Spleen (tissue), 11 donors: ENCODE data around the gene BRSK2. TPM values are rescaled to one million over a fixed set of nuclear protein-coding genes. Genes with fewer than 3 reads are reported as not detected.
"Not testable (repeated sequence)": the region's sequence is repeated elsewhere in the genome, so short reads cannot be mapped to it uniquely, and the experiment has no call there.

Source experiments
- DNase-seq: peaks from one replicate; pipeline ENCODE4 v3.0.0-alpha.2; 2020
- H3K27ac ChIP-seq, 8 donors: fragments of 200-600 bp; sonication (generic) in 7 of 8; 1 replicate in 4 of 8; 2 replicates in 4 of 8; pipeline versions ENCODE4 v1.5.0 to v1.8.0; 2016 to 2021; ENCODE audit warnings: inconsistent platforms in 4 of 8, mild to moderate bottlenecking in 4 of 8, moderate library complexity in 1 of 8
- H3K27me3 ChIP-seq, 7 donors: fragments of 200-600 bp; sonication (generic) in 6 of 7; replicated peaks in 1 of 7; 1 replicate in 4 of 7; 2 replicates in 3 of 7; pipeline versions ENCODE4 v1.5.0 to v1.8.0; 2016 to 2021; ENCODE audit warnings: inconsistent platforms in 3 of 7, mild to moderate bottlenecking in 1 of 7
- H3K36me3 ChIP-seq, 6 donors: fragments of 200-600 bp; sonication (generic) in 5 of 6; 1 replicate in 4 of 6; 2 replicates in 2 of 6; pipeline versions ENCODE4 v1.5.0 to v1.8.0; 2016 to 2021; ENCODE audit warnings: inconsistent platforms in 2 of 6
- H3K4me1 ChIP-seq, 6 donors: fragments of 200-600 bp; sonication (generic) in 5 of 6; 1 replicate in 3 of 6; 2 replicates in 3 of 6; pipeline versions ENCODE4 v1.5.0 to v1.8.0; 2016 to 2021; ENCODE audit warnings: inconsistent platforms in 3 of 6
- H3K4me3 ChIP-seq, 8 donors: fragments of 200-600 bp; sonication (generic) in 7 of 8; 1 replicate in 4 of 8; 2 replicates in 4 of 8; pipeline versions ENCODE4 v1.5.0 to v1.8.0; 2016 to 2021; ENCODE audit warnings: inconsistent platforms in 4 of 8, mild to moderate bottlenecking in 4 of 8, moderate library complexity in 2 of 8
- H3K9me3 ChIP-seq, 8 donors: fragments of 200-600 bp; sonication (generic) in 7 of 8; 1 replicate in 4 of 8; 2 replicates in 4 of 8; pipeline versions ENCODE4 v1.5.0 to v1.8.0; 2016 to 2021; ENCODE audit warnings: inconsistent platforms in 4 of 8
- POLR2A ChIP-seq, 3 donors: fragments of 450-650 bp; IDR thresholded peaks; one replicate each; pipeline ENCODE4 v1.5.1; 2017; ENCODE audit warnings: antibody characterized with exemption in 3 of 3, mild to moderate bottlenecking in 1 of 3
- POLR2AphosphoS5 ChIP-seq, 3 donors: sonication (generic); formaldehyde crosslinking; IDR thresholded peaks; one replicate each; pipeline ENCODE4 v1.5.1; 2017; ENCODE audit warnings: antibody characterized with exemption in 3 of 3
- WGBS, 5 donors: extraction: QIAGEN DNeasy Blood & Tissue Kit in 3 of 5; methylation state at CpG; one replicate each; pipeline versions ENCODE4 v1.1.5 to v1.1.7; 2013 to 2018; 5-methylcytosine and 5-hydroxymethylcytosine counted together
- intact Hi-C: fragments of 100-400 bp; cut with DNase I; formaldehyde crosslinking; loops from one replicate; pipeline ENCODE4 v1.15.0; 2023; ENCODE audit warnings: low total_unique reads
- polyA plus RNA-seq, 3 donors: library from polyadenylated mRNA; stranded (reverse); fragments of 200-250 nt; gene quantifications; one replicate each; pipeline ENCODE4 v1.2.1, GENCODE V29; 2013
- total RNA-seq, 7 donors: library from RNA; depleted of rRNA in 3 of 7; stranded (reverse); fragments of >200 nt in 3 of 7; fragmentation: NEBNext Ultra II Directional in 4 of 7; extraction: Animal tissue kit (Norgen Biotek cat#: 25700) in 4 of 7; gene quantifications; one replicate each; pipeline versions ENCODE4 v1.1.0 to v1.2.1, GENCODE V29; 2016 to 2021
- TF ChIP-seq, protein P1 (sequence below), 11 experiments: fragments of 200-600 bp in 7 of 11; fragments of 450-650 bp in 4 of 11; sonication (generic) in 4 of 11; IDR thresholded peaks in 8 of 11; conservative IDR thresholded peaks in 3 of 11; 1 replicate in 7 of 11; 2 replicates in 4 of 11; pipeline versions ENCODE4 v1.4.0 to v1.8.0; 2016 to 2021; ENCODE audit warnings: antibody characterized with exemption in 11 of 11, inconsistent platforms in 4 of 11, mild to moderate bottlenecking in 1 of 11
- donor health status: healthy with polysubstance abuse.
- donor health status: DM: no; HTN: no; CAD: no; lungs with moderate emphysema.
- donor health status: DM: no; HTN: no; CAD: no.
- donor health status: Bipolar disorder and iron deficiency.
- donor health status: healthy.
- donor health status: DM: no; HTN: no; CAD: no.
- donor health status: DM: yes; HTN: yes; CAD: no.

Gene BRSK2
- total and polyA plus RNA-seq, 10 donors: 0.17 to 1.5 (median 0.42) TPM

DNA sequence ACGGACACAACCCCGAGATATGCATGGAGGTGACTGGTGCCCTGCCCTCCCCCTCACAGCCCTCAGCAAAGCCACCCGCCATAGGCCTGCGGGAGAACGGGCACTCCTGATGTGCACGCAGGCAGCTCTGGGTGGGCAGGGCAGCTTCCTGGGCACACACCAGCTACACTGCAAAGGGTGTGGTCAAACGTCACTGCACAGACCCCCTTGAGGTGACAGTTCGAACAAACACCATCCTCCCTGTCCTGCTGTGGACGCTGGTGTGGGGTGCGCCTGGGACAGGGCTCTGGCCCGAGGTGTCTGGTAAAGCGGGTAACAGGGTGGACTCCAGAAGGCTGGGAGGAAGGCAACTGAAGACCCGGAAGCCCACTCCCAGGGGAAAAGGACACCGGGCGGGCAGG is 118.8 kb downstream of the BRSK2 start:
- Histone ChIP-seq H3K4me3 (no peak overlapping the region), H3K4me1 (peaks cover 25 to 90% (median 67%) of the 10 kb centered on the region in 6 donors), H3K27me3 (no peaks in the 10 kb centered on the region), H3K9me3 (no peaks in the 10 kb centered on the region), H3K27ac (no peak overlapping the region), H3K36me3 (peaks cover 0 to 17% (median 0%) of the 10 kb centered on the region in 6 donors)
- WGBS, 5 donors: 66 to 80% (median 76%) methylated on average over 12 to 15 of the region's 15 CpGs
- TF ChIP-seq, protein P1, sequence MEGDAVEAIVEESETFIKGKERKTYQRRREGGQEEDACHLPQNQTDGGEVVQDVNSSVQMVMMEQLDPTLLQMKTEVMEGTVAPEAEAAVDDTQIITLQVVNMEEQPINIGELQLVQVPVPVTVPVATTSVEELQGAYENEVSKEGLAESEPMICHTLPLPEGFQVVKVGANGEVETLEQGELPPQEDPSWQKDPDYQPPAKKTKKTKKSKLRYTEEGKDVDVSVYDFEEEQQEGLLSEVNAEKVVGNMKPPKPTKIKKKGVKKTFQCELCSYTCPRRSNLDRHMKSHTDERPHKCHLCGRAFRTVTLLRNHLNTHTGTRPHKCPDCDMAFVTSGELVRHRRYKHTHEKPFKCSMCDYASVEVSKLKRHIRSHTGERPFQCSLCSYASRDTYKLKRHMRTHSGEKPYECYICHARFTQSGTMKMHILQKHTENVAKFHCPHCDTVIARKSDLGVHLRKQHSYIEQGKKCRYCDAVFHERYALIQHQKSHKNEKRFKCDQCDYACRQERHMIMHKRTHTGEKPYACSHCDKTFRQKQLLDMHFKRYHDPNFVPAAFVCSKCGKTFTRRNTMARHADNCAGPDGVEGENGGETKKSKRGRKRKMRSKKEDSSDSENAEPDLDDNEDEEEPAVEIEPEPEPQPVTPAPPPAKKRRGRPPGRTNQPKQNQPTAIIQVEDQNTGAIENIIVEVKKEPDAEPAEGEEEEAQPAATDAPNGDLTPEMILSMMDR (IDR thresholded peaks at IDR 0.05 in 8 of 11, conservative IDR thresholded peaks at IDR 0.05 in 3 of 11): no peak
- TF ChIP-seq POLR2A (IDR thresholded peaks at IDR 0.05): no peak
- no peak for TF ChIP-seq POLR2AphosphoS5 (IDR thresholded peaks at IDR 0.05)
- intact Hi-C loops: no loop called here
- no peak for DNase-seq

DNA sequence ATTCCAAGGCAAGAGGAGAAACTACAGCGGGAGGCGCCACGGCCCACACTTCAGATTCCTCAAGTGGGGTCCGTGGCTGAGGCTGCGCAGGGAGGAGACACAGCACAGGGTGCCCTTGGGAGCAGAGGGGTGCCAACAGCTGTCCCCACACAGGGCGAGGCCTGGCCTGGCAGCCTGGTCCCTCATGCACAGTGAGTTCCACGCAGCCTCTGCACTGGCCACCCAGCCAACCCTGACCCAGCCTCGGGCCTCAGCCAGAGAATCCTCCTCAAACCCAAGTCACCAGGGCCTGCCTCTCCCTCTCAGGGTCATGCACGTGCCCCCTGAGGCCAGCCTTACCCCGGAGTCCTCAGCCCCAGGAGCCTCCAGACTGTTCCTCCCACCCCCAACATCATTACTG is 119.3 kb downstream of the BRSK2 start:
- no peak for DNase-seq
- Histone ChIP-seq H3K9me3 (no peaks in the 10 kb centered on the region), H3K36me3 (peaks cover 0 to 19% (median 0%) of the 10 kb centered on the region in 6 donors), H3K4me1 (peaks cover 24 to 90% (median 67%) of the 10 kb centered on the region in 6 donors), H3K27ac (no peak overlapping the region), H3K27me3 (no peaks in the 10 kb centered on the region), H3K4me3 (no peak overlapping the region)
- intact Hi-C loops: no loop called here
- TF ChIP-seq, protein P1 (IDR thresholded peaks at IDR 0.05 in 8 of 11, conservative IDR thresholded peaks at IDR 0.05 in 3 of 11): no peak
- TF ChIP-seq POLR2AphosphoS5 (IDR thresholded peaks at IDR 0.05) (no peak), POLR2A (IDR thresholded peaks at IDR 0.05) (no peak)
- WGBS, 5 donors: 76 to 87% (median 85%) methylated on average over 8 to 10 of the region's 10 CpGs

DNA sequence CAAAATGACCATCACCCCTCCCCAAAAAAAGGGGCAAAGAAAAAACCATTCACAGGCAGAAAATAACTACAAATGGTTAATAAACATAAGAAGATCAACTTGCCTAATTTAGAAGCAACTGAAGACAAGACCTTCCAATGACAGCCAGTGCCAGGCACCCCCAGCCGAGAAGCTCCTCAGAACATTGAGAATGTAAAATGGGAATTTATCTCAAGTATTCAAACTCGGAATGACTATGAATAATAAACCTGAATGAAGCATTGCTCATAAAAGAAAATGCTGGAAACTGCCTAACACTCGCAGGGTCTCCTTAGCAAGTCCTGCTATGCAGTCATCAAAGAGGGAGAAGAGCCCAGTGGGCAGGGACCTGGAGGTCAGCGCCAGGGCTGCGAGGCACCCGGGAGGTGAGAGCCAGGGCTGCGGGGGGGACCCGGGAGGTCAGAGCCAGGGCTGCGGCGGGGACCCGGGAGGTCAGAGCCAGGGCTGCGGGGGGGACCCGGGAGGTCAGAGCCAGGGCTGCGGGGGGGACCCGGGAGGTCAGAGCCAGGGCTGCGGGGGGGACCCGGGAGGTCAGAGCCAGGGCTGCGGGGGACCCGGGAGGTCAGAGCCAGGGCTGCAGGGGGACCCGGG is 120.0 kb downstream of the BRSK2 start:
- peaks cover 25 to 90% (median 66%) of the 10 kb centered on the region in 6 donors for H3K4me1 ChIP-seq
- H3K27ac ChIP-seq: no peak overlapping the region
- H3K9me3 ChIP-seq: no peaks in the 10 kb centered on the region
- WGBS, 5 donors: 80 to 90% (median 88%) methylated on average over 10 to 20 of the region's 20 CpGs
- peaks cover 0 to 22% (median 0%) of the 10 kb centered on the region in 6 donors for H3K36me3 ChIP-seq
- intact Hi-C loops: no loop called here
- H3K4me3 ChIP-seq: no peak overlapping the region
- no peaks in the 10 kb centered on the region for H3K27me3 ChIP-seq
- TF ChIP-seq, protein P1 (IDR thresholded peaks at IDR 0.05 in 8 of 11, conservative IDR thresholded peaks at IDR 0.05 in 3 of 11): no peak
- no peak for TF ChIP-seq POLR2A (IDR thresholded peaks at IDR 0.05)
- no peak for TF ChIP-seq POLR2AphosphoS5 (IDR thresholded peaks at IDR 0.05)
- no peak for DNase-seq

DNA sequence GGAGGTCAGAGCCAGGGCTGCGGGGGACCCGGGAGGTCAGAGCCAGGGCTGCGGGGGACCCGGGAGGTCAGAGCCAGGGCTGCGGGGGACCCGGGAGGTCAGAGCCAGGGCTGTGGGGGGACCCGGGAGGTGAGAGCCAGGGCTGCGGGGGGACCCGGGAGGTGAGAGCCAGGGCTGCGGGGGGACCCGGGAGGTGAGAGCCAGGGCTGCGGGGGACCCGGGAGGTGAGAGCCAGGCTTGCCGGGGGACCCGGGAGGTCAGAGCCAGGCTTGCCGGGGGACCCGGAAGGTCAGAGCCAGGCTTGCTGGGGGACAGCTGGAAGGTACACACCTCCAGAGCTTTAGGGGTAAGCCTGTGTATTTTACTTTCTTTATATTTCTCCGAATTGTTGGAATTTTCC is 120.6 kb downstream of the BRSK2 start:
- intact Hi-C loops, H3K27ac ChIP-seq, H3K9me3 ChIP-seq, H3K4me3 ChIP-seq, DNase-seq, H3K27me3 ChIP-seq: not testable (repeated sequence)
- Histone ChIP-seq H3K36me3 (peaks cover 0 to 22% (median 0%) of the 10 kb centered on the region in 6 donors), H3K4me1 (peaks cover 28 to 90% (median 67%) of the 10 kb centered on the region in 6 donors)
- 80 to 96% (median 84%) methylated on average over 5 to 15 of the region's 18 CpGs for WGBS, 5 donors
